Activated CD4-positive, alpha-beta T cell treated with anti-CD3 and anti-CD28 coated beads, Interleukin-2, amount 50 U/mL, for 16 hours (primary cell): ENCODE data around the gene CCDC149.
"Not testable (repeated sequence)": the region's sequence is repeated elsewhere in the genome, so short reads cannot be mapped to it uniquely, and the experiment has no call there.

Source experiments
- DNase-seq: peaks from one replicate; pipeline ENCODE4 v3.0.0-alpha.2; 2020

The CCDC149 gene

GRCh38 chr4:24915121-24915922, 2.5 kb upstream of the CCDC149 start:
- DNase-seq, result no peak

- no peak for DNase-seq
Observed at GRCh38 chr4:24914460-24914859, 1.6 kb upstream of the CCDC149 start.

- DNase-seq, result no peak
Observed at GRCh38 chr4:24913119-24913485, 260 bp upstream of the CCDC149 start.

- no peak for DNase-seq
Observed at GRCh38 chr4:24910499-24910898, 2.3 kb downstream of the CCDC149 start.

GRCh38 chr4:24909606-24910005, 3.2 kb downstream of the CCDC149 start:
- DNase-seq, result not testable (repeated sequence)

- DNase-seq, result no peak
Observed at GRCh38 chr4:24897639-24898038, 15.2 kb downstream of the CCDC149 start.

GRCh38 chr4:24896977-24897376, 15.9 kb downstream of the CCDC149 start:
- no peak for DNase-seq

- no peak for DNase-seq
Observed at GRCh38 chr4:24896056-24896455, 16.8 kb downstream of the CCDC149 start.

- no peak for DNase-seq
Observed at GRCh38 chr4:24895461-24895860, 17.4 kb downstream of the CCDC149 start.

- DNase-seq, result no peak
Observed at GRCh38 chr4:24894846-24895245, 18.0 kb downstream of the CCDC149 start.

GRCh38 chr4:24894243-24894642, 18.6 kb downstream of the CCDC149 start:
- no peak for DNase-seq

- DNase-seq, result no peak
Observed at GRCh38 chr4:24892778-24893177, 20.1 kb downstream of the CCDC149 start.

- no peak for DNase-seq
Observed at GRCh38 chr4:24892278-24892677, 20.6 kb downstream of the CCDC149 start.

- DNase-seq, result no peak
Observed at GRCh38 chr4:24890561-24891126, 22.2 kb downstream of the CCDC149 start.

GRCh38 chr4:24889991-24890390, 22.9 kb downstream of the CCDC149 start:
- no peak for DNase-seq

- no peak for DNase-seq
Observed at GRCh38 chr4:24888475-24889344, 24.1 kb downstream of the CCDC149 start.

GRCh38 chr4:24887881-24888430, 24.9 kb downstream of the CCDC149 start:
- DNase-seq, result no peak

- no peak for DNase-seq
Observed at GRCh38 chr4:24886596-24886995, 26.2 kb downstream of the CCDC149 start.

GRCh38 chr4:24885342-24885741, 27.5 kb downstream of the CCDC149 start:
- no peak for DNase-seq

- DNase-seq, result no peak
Observed at GRCh38 chr4:24884902-24885301, 27.9 kb downstream of the CCDC149 start.

- DNase-seq, result no peak
Observed at GRCh38 chr4:24881508-24882196, 31.2 kb downstream of the CCDC149 start.

GRCh38 chr4:24880186-24880585, 32.7 kb downstream of the CCDC149 start:
- no peak for DNase-seq

GRCh38 chr4:24878636-24879016, 34.2 kb downstream of the CCDC149 start:
- no peak for DNase-seq
